ENCODE data around the gene CPVL.
A peak's percentile ranks its signal among the peaks of the same experiment; 100 is the strongest.

The CPVL gene

DNA sequence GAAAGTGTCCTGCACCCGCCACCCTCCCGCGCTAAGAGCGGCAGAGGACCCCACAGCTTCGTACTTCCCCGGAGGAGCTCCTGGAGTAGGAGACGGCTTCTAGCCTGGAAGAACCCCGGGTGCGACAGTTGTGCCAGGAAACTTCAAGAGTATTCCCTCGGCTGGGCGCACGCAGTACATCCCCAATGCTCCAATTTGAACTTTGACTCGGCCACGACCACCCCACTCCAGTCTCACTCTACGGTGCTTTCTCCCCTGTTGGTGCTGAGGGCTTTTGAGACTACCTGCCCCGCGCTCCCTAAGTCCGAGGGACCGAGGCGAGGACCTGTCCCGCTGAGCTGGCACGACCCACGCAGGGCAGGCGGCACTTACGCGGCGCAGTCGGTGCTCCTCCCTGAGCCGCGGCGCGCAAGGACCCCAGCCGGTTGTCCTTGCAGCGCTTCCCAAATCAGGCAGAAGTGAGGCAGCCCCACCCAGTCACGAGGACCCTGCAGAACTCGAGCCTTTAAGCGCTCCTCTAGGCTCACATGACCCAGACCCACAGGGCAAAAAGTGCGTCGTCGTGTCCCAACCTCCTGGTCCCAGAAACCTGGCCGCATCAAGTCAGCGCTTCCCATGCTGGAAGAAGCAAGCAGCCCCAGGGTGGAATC is at the start of gene CPVL:
CPVL (minus strand) TSS at position 481 of the 650 bp plus-strand sequence. CDS start 25,476 bp downstream, outside the sequence.
- no peak for DNase-seq

DNA sequence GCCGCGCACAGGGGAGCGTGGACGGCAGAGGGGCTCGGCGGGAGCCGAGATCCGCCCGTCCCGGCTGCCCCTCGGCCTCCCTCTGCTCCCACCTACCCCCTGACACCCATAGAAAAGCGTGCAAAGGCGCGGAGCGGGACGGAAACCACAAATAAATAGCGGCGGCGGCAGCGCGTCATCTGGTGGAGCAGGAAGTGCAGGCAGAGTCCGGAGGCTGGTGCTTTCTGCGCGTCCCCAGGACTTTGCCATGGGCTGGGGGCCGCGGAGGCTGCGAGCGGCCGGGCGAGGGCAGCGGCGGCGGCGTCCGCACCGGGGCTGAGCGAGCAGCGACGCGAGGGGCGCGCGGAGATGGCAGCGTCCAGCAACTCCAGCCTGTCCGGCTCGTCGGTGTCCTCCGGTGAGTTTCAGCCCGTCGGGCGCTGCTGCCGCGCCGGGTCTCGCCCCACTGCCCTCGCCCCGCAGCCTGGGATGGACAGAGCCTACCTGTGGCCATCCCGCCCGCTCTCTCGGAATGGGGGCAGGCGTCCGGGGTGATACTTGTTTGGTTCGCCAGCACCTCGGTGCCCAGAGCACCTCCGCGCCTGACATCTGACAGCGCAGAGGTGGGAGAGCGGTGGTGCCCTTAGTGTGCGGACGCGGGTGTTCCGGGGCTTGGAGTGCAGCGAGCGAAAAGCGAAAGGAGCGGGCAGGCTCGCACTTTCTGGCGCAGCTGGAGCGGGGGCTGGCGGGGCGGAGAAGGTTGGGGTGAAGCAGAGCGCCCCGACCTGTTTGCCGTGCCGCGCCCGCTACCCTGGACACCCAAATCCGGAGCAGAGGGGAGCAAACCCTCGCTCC is 48.5 kb upstream of the CPVL start, which contains the start of gene CHN2:
CHN2 (plus strand) TSS at position 182 of the 834 bp plus-strand sequence.
- DNase-seq, result peak; percentile 77

DNA sequence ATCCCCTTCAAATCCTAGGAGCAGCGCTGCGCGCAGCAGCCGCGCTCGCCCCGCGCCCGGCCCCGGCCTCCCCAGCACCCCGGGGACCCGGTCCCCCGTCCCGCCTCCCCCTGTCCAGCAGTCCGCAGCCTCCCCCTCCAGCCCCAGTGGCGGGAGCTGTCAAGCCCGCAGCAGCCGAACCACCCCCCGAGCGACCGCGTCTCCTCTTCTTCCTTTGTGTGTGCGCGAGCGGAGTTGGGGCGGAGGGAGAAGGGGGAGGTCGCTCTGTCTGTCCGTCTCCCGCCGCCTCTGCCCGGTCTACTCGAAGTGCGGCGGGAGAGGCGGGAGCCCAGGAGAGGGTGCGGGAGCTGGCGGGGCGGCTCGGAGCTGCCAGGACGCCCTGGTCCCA is 47.9 kb upstream of the CPVL start:
- DNase-seq, result no peak

DNA sequence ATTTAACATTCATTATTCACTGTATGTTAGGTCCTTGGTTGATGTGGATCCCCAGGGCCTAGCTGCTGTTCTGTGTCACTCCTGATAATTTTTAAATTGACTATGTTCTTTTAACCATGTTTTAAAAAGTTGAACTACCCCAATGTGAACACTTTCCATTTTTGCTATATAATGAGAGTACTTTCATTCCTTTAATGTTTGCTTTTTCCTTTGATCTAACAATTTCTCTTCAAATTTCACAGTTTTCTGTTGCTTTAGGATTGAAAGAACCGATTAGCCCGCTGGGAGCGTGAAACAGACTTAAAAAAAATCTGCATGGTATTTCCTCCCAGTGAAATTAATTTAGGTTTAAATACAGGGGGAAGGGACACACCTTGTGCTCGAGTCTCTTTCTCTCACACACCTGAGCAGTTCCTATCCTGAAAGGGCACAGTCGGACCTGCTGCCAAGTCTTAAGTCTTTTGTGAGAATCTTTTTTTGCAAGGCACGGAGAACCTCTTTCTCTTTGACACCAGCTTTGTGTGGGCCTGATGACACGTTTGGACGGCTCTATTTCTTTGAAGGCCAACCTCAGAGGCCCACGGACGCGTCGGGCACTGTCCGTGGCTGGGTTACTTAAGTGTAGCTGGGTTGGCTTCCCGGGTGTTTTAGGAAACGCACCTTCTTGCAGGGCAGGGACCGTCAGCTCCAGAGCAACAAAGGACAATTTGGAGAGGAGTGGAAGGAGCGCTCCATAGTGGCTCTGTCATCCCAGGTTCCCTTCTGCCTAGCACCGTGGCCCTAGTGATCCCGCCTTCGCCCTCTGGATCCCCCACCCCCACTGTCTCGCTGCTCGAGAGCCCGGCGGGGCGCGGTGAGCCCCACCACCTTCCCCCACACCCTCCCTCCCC is 47.2 kb upstream of the CPVL start:
- no peak for DNase-seq

DNA sequence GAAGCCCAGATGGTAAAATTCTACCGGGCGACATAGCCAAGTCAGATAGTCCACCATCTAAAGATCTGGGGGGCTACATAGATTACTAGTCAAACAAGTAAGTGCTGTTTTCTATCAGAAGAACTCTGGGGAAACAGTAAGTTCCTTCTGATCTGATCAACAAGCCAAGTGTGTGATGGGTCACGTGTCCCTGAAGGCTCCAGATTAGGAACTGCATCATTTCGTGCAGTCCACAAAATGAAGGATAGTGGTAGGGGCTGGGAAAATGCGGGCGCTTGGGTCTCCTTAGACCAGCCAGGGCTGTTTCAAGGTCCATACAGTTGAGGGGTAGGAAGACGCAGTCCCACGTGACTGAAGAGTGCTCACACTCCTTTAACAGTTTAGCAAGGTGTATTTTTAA is 46.5 kb upstream of the CPVL start:
- no peak for DNase-seq

DNA sequence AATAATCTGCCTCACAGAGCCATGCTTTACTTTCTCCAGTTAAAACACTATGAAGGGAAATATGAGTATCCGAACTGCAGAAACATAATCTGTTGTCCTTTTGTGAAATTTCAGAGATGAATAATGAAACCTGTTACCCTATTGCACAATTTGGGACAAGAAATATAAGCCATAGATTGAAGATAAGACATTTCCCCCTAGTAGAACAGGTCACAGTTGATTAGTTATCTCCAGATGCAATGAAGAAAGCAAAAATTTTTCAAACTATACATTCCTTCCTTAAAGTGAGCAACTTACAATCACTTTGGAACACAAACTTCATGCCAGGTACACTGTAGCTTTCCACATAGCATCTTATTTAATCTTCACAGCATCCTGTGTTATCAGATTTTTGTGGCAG is 46.0 kb upstream of the CPVL start:
- no peak for DNase-seq

DNA sequence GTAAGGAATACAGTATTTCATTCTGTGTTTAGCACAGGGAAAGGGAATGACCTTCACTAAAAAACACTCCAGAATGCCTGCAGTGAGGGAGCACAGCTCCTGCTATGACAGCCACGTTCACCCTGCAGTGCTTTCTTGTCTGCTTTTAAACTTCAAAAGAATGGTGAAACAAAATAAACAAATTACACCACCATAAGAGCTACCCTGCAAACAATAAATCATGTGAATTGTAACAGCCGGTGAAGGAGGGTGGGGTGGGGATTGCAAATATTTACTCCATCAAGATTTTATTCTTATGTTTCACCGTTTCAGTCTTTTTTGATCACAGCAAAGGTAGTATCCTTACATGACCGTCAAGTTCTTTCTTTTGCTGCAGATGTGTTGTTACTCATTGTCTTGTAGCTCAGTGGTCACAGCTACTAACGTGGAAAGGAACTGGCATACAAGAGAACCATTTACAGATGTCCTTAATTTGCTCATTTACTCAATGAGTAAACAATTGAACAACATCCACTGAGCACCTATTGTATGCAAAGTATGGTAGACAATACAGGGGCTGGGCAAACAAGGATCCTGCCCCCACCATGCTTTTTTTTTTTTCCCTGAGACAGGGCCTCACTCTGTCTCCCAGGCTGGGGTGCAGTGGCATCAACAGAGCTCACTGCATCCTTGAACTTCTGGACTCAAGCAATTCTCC is 44.2 kb upstream of the CPVL start:
- no peak for DNase-seq

DNA sequence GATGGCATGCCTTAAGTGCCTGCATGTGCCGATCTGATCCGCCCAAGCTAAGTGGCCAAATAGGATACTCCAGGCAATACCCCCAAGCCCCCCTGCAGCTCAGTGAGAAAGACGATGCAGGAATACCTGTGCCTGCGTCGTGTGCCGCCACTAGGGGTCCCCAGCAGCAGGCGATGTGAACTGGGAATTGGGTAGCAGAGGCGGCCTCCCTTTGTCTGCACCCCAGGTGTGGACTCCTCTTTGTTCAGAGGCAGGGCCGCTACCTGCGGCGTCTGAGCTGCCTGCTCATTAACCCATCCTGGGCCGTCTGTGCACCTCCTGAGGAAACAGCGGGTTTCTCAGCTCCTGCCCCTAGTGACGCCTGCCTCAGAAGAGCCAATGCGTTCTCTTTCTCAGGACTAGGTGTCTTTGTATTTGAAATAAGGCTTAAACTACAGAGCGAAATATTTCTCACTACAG is 43.4 kb upstream of the CPVL start:
- peak; percentile 80 for DNase-seq

DNA sequence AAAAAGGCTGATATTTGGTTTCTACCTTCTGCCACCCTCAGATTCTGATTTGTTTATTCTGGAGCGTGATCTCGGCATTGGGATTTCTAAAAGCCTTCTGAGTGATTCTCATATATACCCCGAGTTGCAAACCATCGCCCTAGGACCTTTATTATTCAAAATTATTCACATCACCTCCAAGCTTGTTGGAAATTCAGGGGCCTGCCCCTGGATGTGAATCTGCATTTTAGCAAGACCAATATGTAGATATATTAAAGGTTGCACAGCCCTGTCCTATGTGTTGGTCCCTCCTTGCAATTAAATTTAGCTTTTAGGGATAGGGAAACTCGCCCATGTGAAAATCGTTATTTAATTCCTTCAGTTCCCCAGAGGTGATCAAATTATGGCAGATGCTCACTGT is 39.3 kb upstream of the CPVL start:
- DNase-seq, result no peak

DNA sequence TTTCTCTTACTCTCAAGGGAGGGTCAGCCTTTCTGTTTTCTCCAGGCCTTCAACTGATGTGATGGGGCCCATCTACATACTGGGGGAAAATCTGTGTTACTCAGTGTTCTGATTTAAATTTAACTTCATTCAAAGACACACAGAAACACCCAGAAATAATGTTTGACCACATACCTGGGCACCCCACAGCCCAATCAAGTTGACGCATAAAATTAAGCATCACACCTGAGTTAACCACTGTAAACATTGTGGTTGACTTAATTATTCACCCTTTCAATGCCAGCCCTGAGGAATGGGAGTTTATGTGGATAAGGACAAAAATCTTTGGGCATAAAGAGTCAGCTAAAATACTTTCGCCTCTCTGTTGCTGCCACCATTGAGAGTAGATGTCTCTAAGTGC is 38.3 kb upstream of the CPVL start:
- DNase-seq, result no peak

DNA sequence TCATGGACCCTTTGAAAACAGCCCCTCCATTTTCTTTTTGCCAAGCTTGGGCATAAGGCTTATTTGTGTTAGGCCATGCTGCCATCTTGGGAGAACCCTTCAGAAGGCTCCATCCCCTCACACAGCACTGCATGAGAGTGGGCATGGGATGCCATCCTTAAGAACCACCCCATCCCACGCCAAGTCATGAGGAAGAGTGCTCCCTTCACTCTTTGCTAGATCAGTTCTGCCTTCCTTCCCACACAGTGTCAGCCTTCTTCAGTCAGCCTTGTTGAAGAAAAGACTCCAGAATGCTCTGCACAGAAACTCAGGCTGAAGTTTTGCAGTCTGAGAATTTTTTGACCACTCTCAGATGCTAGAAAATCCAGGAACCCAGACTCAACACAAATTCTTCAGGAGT is 32.8 kb upstream of the CPVL start:
- no peak for DNase-seq

DNA sequence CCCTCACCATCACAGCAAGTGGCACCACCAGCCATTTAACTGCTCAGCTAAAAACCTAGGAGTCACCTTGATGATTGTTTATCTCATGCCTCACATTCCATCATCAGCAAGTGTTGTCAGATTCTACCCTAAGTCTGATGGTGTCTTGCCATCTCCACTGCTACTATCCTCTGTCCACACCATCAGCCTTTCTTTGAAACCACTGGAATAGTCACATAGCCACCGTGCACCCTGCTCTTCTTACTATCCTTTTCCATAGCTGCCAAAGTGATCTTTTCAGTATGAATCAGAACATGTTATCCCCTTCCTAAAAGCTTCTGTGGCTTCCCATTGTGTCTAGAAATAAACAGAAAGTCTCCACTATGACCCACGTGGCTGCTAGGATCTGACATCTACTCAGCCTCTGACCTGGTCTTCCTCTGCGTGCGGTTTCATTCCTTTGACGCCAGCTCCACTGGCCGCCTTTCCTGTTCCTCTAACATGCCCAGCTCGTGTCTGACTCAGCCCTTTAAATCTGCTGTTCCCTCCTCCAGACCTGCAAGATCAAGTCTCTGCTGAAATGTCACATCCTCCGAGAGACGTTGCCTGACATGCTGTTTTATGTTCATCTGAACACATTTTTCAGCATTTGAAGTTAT is 31.7 kb upstream of the CPVL start:
- DNase-seq, result no peak

DNA sequence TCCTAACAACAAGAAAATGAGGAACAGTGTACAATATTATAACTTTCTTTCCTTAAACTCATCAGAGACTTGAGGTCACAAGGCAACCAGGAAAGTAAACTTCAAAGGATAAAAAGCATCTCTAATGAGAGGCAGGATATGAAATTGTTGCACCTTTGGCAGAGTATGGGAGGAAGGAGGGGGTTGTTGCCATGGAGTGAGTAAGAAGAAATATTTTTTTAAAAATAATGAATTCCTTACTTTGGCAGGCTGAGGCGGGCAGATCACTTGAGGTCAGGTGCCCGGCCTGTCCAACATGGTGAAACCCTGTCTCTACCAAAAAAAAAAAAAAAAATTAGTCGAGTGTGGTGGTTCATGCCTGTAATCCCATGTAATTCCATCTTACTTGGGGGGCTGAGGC is 27.1 kb upstream of the CPVL start:
- DNase-seq, result no peak

DNA sequence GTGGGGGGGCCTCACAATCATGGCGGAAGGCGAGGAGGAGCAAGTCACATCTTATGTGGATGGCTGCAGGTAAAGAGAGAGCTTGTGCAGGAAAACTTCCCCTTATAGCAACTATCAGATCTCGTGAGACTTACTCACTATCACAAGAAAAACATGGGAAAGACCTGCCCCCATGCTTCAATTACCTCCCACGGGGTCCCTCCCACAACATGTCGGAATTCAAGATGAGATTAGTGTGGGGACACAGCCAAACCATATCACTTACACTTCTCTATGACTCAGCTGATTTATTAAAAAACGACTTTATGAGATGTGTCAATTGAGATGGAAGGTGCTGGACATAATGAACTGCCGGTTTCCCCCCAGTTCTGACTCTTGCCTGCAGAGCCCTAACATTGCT is 24.4 kb upstream of the CPVL start:
- no peak for DNase-seq

DNA sequence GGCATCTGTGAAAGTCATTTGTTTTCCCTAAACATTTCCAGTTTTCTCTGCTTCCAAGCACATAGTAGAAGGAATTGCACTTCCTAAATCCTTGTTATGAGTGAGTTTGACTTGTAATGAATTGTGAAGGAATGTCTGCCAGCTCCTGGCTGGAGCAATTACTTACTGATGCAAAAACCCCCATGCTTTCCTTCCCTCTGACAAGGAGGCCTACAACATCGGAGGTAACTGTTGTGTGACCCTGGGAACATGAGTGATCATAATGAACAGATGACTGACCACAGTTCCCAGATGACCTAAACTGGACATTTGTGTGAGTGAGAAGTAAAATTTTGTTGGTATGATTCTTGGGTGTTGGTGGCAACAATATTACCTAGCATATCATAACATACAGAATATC is 21.4 kb upstream of the CPVL start:
- DNase-seq, result no peak

DNA sequence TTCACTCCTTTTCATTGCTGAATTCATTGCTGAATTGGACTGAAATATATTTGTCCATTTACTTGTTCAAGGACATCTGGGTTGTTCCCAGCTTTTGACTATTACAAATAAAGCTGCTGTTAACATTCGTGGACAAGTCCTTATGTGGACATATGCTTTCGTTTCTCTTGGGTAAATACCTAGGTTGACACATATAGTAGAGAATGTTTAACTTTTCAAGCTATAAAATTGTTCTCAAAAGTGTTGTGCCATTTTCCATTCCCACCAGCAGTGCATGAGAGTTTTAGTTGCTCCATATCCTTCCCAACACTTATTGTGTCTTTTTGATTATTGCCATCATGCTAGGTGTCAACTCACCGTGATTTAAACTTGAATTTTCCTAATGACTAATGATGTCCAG is 17.5 kb upstream of the CPVL start:
- no peak for DNase-seq

DNA sequence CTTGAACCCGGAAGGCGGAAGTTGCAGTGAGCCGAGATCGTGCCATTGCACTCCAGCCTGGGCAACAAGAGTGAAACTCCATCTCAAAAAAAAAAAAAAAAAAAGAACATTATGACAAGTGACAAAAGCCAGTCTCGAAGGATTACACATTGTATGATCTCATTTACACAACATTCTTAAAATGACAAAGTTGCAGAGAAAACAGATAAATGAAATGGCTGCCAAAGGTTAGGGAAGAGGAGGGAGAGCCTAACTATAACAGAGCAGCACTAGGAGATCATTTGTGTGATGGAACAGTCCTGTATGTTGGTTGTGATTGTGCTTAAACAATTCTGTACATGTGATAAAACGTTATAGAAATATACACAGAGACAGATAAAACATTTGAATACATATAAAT is 16.2 kb upstream of the CPVL start:
- DNase-seq, result no peak

DNA sequence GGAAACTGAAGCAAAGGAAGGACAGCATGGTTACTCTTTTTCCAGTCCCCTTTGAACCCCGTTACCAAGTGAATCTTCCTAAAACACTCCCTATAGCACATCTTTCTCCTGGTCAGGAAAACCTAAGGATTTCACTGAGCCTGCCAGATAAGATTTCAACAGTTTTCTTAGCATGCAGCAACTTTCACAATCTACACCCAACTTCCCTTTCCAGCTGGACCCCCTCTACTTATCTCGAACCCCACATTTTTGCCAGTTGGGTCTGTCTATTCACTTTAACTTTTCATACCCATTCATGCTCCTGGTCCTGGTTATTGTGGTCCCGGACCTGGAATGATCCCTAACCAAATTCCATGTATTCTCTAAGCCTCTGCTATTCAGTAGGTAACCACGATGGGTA is 14.9 kb upstream of the CPVL start:
- no peak for DNase-seq

DNA sequence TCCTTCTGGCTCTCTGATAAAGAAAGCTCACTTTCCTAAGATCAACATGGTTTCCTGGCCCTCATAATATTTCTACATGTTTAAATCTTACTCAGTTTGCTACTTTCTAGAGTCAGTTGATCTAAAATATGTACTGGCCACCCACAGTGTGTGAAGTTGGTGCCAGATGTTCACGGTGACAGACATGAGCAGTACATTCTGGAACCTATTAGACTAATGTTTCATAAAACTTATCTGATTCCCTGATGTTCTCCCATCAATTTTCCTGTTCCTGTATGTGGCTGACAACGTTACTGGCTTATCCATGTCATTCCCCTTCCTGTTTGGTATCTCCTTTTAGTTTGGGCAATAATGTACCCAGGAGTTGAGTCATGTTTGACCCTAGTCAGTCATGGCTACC is 13.7 kb upstream of the CPVL start:
- DNase-seq, result no peak

DNA sequence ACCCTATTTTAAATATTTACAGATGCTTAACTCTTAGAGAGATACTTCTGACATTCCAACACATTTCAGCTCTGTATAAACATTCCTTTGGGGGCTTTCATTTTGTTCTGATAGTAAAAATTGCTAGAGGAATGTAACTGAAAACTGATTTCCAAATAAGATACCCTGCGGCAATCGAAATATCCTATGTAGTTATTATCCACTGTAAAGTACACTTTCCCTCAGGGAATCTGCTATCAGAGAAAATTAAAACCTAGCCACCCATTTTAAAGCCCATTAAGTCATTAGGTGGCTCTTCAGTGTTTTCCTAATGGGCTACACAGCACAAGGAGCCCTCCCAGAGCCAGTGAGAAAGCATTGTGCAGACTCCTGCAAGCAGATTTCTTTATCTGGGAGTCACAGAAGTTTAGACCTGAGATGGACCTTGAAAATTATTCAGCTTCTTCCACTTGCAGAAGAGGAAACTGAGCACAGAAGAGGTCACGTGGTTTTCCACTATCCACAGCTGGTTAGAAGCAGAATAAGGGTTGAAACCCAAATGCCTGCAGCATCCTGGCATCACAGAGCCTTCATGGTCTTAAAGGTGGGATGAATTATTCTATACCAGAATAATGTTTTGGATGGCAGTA is 12.6 kb upstream of the CPVL start:
- no peak for DNase-seq

DNA sequence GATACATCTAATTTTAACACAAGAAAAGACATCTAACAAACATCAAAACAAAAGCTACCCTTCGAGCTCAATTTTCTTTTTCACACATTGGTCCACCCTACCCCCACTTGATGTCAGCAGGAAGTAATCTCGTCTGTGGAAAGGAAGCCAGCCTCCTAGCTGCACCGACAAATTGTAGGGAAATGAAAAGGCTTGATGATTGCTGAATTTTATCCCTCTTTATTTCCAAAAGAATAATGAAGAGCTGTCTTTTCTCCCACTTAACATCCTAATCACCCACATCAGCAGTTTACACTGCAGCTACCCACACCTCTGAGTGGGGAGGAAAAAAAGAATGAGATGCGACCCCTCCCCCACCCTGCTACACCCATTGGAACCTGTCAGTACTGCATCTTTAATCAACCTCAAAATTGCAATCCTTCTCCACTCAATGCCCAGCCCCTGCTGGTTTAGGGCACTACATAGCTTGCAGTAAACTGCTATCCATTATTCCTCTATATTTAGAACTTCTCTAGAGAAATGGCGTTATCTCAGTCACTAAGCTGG is 10.6 kb upstream of the CPVL start:
- no peak for DNase-seq

DNA sequence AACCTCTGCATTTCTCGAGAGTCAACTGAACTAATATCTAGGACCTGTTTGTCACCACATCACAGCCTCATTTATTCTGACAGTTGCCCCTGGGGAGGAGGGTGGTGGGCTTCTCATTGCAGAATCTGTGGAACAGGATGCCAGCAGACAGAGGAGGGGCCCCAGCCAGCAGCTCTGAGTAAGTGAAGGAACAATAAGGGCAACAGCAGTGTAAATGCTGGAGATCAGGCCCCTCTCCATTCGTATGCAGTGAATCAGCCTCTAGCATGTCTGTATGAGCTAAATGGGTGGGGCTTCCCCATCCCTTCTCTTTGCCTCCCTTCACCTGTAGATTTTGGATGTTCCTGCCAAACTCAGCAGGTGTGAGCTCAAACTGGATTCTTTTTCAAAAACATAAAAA is 7.7 kb upstream of the CPVL start:
- no peak for DNase-seq

Data from activated effector memory CD4-positive, alpha-beta T cell treated with anti-CD3 and anti-CD28 coated beads, Interleukin-2, amount 50 U/mL, for 16 hours (primary cell).